AML-193 (cell line): ENCODE results near the gene TBRG1.

Source experiments
- DNase-seq, 2 experiments: peaks; one replicate each; lab custom pipeline; 2025; lab: John Stamatoyannopoulos, UW

The TBRG1 gene

GRCh38 chr11:124662106-124662505, 39.4 kb downstream of the TBRG1 start:
- no peak for DNase-seq

GRCh38 chr11:124663861-124664260, 41.2 kb downstream of the TBRG1 start:
- no peak for DNase-seq

DNA sequence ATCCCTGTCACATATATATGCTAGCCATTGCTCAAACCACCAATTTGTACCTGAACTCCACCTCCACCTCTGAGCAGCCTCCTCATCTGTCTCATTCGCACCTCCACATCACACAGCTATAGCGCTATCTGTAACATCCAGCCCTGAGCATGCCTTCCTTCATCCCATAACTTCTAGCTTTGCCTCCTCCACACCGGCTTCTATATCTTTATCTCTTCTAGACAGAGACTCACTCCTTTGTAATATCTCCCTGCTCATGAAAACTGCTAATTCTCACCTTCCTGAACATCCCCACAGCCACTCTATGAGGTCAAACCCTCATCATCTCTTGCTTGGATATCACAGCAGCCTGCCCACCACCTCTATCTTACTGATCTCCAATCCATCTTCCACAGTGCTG, 44.9 kb downstream of the TBRG1 start:
- DNase-seq, result no peak

DNA sequence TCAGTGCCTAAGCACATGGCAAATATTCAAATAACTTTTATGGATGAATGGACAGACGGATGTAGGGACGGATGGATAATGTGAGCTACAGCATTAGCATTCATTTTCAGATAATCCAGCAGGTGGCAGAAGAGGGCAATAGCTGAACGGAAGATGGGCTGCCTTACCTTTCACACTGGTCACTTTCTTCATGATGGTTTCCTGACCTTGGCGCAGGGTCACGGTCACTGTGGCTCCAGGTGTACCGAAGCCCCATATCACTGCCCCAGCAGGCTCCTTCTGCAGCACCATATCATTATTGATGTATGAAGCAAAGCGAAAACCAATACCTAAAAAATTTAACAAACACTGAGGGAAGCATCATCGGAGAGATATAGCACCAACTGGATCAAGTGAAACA, 46.5 kb downstream of the TBRG1 start:
- DNase-seq, result peak; percentile 48 to 65

DNA sequence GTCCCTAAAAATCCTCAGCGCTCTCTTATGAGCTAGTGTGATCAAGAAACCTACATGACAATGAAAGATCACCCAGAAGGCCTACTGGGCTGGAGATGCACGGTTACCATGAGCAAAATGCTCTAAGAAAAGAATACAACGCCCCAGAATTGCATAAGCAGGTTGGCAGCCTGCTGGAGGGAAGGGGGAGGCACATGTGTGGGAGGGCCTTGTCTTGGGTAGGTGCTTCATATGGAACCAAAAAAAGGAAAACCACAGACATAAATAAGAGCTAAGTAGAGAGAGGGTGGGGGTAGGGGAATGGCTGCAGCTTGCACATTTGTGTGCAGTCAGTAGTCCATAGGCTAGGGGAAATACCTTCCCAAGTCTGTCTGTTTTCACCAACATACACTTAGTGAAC, 48.1 kb downstream of the TBRG1 start:
- DNase-seq, result peak; percentile 89 to 90

- DNase-seq, result no peak
Measured at GRCh38 chr11:124672536-124673215, 50.0 kb downstream of the TBRG1 start.

DNA sequence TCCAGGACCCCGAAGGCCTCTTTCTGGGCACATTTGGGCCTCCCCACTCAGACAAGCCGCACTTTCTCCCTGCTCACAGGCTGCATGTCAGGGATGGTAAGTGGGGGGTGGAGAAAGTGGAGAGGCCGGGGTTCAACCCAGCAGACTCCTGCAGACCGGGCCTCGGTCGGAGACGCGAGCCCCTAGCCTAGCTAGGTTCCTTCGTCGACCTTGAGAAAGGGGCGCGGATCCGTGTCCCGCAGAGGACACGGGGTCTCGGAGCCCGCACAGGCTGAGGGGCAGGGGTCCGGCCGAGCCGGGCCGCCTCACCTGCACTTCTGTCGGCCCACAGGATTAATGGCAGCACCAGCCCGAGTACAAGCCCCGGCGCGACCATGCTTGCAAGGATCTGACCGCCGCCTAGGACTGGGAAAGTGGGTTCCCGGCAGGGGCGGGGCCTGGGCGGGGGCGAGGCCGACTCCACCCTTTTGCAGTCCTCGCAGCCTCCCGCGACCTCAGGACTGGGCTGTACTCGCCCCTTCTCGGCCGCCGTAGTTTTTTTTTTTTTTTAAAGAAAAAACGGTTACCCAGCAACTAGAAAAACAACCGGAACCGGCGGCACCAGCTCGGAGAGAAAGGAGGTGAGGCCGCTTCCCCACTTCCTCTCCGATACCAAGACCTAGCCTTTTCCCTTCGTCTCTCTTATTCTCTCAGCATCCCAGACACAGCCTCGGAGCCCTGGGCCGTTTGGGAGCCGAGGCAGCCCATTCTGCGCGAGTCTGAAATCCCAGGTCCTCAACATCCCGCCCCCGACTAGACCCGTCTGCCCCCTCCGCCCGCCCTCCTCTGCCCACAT, 50.9 kb downstream of the TBRG1 start, which contains the start of the genes SIAE and SPA17:
Gene SIAE (minus strand): TSS at position 407 of the 835 bp plus-strand sequence. CDS start 31 bp downstream, at position 376.
Gene SPA17 (plus strand): TSS at position 572 of the 835 bp plus-strand sequence. CDS start 1,361 bp downstream, outside the sequence.
- DNase-seq, result peak; percentile 82 to 85

DNA sequence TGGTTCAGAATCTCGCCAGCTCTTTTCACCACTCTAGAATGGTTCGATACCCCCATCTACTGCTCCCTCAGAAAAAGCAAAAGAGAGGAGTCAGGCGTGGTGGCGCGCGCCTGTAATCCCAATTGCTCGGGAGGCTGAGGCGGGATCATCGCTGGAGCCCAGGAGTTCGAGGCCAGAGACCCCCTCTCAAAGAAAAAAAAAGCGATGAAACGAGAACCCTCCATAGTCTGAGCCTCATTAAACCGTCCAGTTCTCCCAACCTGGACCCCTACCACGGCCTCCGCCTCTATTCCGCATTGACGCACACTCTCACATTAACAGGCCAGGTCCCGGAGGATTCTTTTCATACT, 51.5 kb downstream of the TBRG1 start:
- DNase-seq, result no peak

DNA sequence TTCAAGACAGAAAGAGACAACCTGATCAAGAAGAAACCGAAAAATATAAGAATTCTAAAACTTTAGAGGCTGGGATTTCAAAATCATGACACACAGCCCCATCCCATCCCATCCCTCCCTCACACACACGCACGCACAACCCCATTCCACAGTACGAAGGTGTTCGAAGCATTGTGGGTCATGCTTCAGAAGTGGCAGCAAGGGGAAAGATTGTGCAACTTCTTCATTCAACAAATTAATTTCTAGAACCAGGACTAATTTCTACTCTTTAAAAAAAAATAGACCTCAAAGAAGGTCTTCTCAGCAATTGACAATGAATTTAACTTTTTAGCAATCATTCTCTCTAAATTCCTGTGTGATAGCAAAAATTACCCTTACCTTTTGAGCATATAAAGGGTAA, 51.9 kb downstream of the TBRG1 start:
- DNase-seq, result no peak

GRCh38 chr11:124676386-124676785, 53.7 kb downstream of the TBRG1 start:
- peak; percentile 10 to 21 for DNase-seq

- no peak for DNase-seq
Measured at GRCh38 chr11:124678416-124678815, 55.8 kb downstream of the TBRG1 start.

DNA sequence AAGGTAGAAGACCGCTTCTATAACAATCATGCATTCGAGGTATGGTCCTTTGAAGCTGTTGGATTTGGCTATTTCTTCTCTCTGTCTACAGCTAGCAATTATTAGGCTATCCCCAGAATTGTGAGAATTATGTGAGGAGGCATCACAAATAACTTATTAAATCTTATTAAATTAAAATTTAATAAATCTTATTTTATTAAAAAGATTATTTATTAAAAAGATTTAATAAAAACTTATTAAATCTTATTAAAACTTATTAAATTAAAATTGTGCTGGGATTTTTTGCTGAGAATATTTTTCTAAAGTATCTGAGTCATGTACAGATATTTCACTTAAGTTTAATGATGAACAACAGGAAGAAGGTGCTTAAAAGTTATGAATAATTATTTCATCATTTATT, 58.8 kb downstream of the TBRG1 start:
- DNase-seq, result no peak

DNA sequence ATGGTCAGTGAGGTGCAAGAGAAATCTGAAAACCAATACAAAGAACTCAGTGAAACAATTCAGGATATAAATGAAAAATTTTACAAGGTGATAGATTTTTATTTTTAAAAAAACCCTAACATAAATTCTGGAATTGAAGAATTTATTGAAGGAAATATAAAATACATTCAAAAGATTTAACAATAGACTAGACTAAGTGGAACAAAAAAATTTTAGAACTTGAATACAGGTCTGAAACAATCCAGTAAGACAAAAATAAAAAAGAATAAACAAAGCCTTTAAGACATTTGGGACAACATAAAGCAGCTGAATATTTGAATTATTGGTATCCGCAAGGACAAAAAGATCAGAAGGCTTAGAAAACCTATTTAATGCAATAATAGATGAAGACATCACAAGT, 59.8 kb downstream of the TBRG1 start:
- no peak for DNase-seq
